HepG2 (cell line): ENCODE measurements around the gene ZNF101. TPM values are rescaled to one million over a fixed set of nuclear protein-coding genes. Genes with fewer than 3 reads are reported as not detected.

Experiments used
- EHMT2 ChIP-seq: fragments of 200-600 bp; sonication (generic); IDR thresholded peaks from 2 replicates; pipeline ENCODE4 v1.7.0; 2017; ENCODE audit warnings: antibody characterized with exemption, low read depth, low read length, borderline replicate concordance
- HMG20B ChIP-seq: conservative IDR thresholded peaks from 2 replicates; pipeline ENCODE4 v1.6.1; 2016; ENCODE audit warnings: missing genetic modification reagents, missing compliant biosample characterization
- JDP2 ChIP-seq: sonication (generic); formaldehyde crosslinking; IDR thresholded peaks from 2 replicates; pipeline ENCODE4 v1.8.1; 2022; ENCODE audit warnings: missing genetic modification reagents, borderline replicate concordance
- PHF20 ChIP-seq: sonication (generic); formaldehyde crosslinking; IDR thresholded peaks from 2 replicates; pipeline ENCODE4 v1.5.0; 2020; ENCODE audit warnings: mild to moderate bottlenecking, missing genetic modification reagents
- POLR2AphosphoS2 ChIP-seq: IDR thresholded peaks from 2 replicates; pipeline ENCODE4 v1.6.1; 2011; ENCODE audit warnings: low read depth, low read length, improper control_type of control experiment
- TP53 ChIP-seq: sonication (generic); formaldehyde crosslinking; conservative IDR thresholded peaks from 2 replicates; pipeline ENCODE4 v1.4.0; 2020; ENCODE audit warnings: missing genetic modification reagents
- U2AF1 ChIP-seq: fragments of 200-400 bp; formaldehyde crosslinking; optimal IDR thresholded peaks from 2 replicates; pipeline ENCODE3; 2017; ENCODE audit warnings: mild to moderate bottlenecking, low read depth, low read length
- YY1 ChIP-seq: IDR thresholded peaks from 2 replicates; pipeline ENCODE4 v1.6.1; 2011; ENCODE audit warnings: low read length, low read depth, moderate library complexity, mild to moderate bottlenecking; ENCODE audit not compliant: insufficient read depth, insufficient replicate concordance
- ZNF20 ChIP-seq: sonication (generic); formaldehyde crosslinking; IDR thresholded peaks from 2 replicates; pipeline ENCODE4 v1.4.0; 2020; ENCODE audit warnings: mild to moderate bottlenecking, moderate library complexity, missing genetic modification reagents
- ZNF205 ChIP-seq: IDR thresholded peaks from 2 replicates; pipeline ENCODE4 v1.6.1; 2018; ENCODE audit warnings: missing biosample characterization, missing genetic modification reagents
- ZNF260 ChIP-seq: sonication (generic); formaldehyde crosslinking; IDR thresholded peaks from 2 replicates; pipeline ENCODE4 v1.4.0; 2020; ENCODE audit warnings: missing genetic modification reagents, low read depth, mild to moderate bottlenecking, borderline replicate concordance
- ZNF331 ChIP-seq: sonication (generic); formaldehyde crosslinking; IDR thresholded peaks from 2 replicates; pipeline ENCODE4 v1.4.0; 2020; ENCODE audit warnings: missing genetic modification reagents
- ZNF343 ChIP-seq: sonication (generic); formaldehyde crosslinking; IDR thresholded peaks from 2 replicates; pipeline ENCODE4 v1.4.0; 2020; ENCODE audit warnings: mild to moderate bottlenecking, missing genetic modification reagents
- ZNF607 ChIP-seq: sonication (generic); formaldehyde crosslinking; IDR thresholded peaks from 2 replicates; pipeline ENCODE4 v1.5.1; 2020; ENCODE audit warnings: missing genetic modification reagents, mild to moderate bottlenecking, borderline replicate concordance
- ZNF749 ChIP-seq: sonication (generic); formaldehyde crosslinking; IDR thresholded peaks from 2 replicates; pipeline ENCODE4 v1.8.0; 2022; ENCODE audit warnings: mild to moderate bottlenecking, missing genetic modification reagents, moderate library complexity, borderline replicate concordance
- ZNF776 ChIP-seq: sonication (generic); formaldehyde crosslinking; IDR thresholded peaks from 2 replicates; pipeline ENCODE4 v1.4.0; 2020; ENCODE audit warnings: mild to moderate bottlenecking, missing genetic modification reagents
- ZNF839 ChIP-seq: sonication (generic); formaldehyde crosslinking; IDR thresholded peaks from 2 replicates; pipeline ENCODE4 v1.4.0; 2020; ENCODE audit warnings: missing genetic modification reagents, mild to moderate bottlenecking, borderline replicate concordance
- ZNF850 ChIP-seq: sonication (generic); formaldehyde crosslinking; conservative IDR thresholded peaks from 2 replicates; pipeline ENCODE4 v1.9.0; 2021; ENCODE audit warnings: mild to moderate bottlenecking, missing genetic modification reagents
- ZSCAN31 ChIP-seq: sonication (generic); formaldehyde crosslinking; IDR thresholded peaks from 2 replicates; pipeline ENCODE4 v1.5.0; 2020; ENCODE audit warnings: low read depth, mild to moderate bottlenecking, missing genetic modification reagents
- polyA plus RNA-seq, 8 experiments: library from polyadenylated mRNA; depleted of rRNA in 3 of 8; stranded (reverse) in 7 of 8; unstranded in 1 of 8; fragments of >200 nt; fragmentation: Illumina TruSeq in 4 of 8; extraction: Trizol in 4 of 8; gene quantifications; 2 replicates each; pipeline versions ENCODE4 v1.2.1 to v1.2.3, GENCODE V29; 2011 to 2016; ENCODE audit warnings: low read depth in 4 of 8, missing spikeins in 1 of 8, mixed read lengths in 1 of 8; ENCODE audit not compliant: insufficient read depth in 1 of 8
- total RNA-seq, 5 experiments: library from RNA; depleted of rRNA; stranded (reverse); fragments of >200 nt; fragmentation: Illumina TruSeq; extraction: Trizol; gene quantifications; 2 replicates each; pipeline ENCODE4 v1.2.3, GENCODE V29; 2016; ENCODE audit warnings: low read depth in 1 of 5
- TF ChIP-seq, protein P1 (sequence below): sonication (generic); formaldehyde crosslinking; IDR thresholded peaks from 2 replicates; pipeline ENCODE4 v1.4.0; 2020; ENCODE audit warnings: mild to moderate bottlenecking, missing genetic modification reagents, borderline replicate concordance
- TF ChIP-seq, protein P2 (sequence below): IDR thresholded peaks from 2 replicates; pipeline ENCODE4 v1.6.1; 2018; ENCODE audit warnings: missing genetic modification reagents, mild to moderate bottlenecking, missing compliant biosample characterization
- TF ChIP-seq, protein P3 (sequence below): sonication (generic); formaldehyde crosslinking; IDR thresholded peaks from 2 replicates; pipeline ENCODE4 v1.5.1; 2020; ENCODE audit warnings: mild to moderate bottlenecking, missing genetic modification reagents, moderate library complexity

Gene ZNF101
- total and polyA plus RNA-seq, 2 of the 13 experiments (the other 11 are each of a cell fraction or from before 2014, with no cell fraction given) = 12.9 to 28.9 TPM

DNA sequence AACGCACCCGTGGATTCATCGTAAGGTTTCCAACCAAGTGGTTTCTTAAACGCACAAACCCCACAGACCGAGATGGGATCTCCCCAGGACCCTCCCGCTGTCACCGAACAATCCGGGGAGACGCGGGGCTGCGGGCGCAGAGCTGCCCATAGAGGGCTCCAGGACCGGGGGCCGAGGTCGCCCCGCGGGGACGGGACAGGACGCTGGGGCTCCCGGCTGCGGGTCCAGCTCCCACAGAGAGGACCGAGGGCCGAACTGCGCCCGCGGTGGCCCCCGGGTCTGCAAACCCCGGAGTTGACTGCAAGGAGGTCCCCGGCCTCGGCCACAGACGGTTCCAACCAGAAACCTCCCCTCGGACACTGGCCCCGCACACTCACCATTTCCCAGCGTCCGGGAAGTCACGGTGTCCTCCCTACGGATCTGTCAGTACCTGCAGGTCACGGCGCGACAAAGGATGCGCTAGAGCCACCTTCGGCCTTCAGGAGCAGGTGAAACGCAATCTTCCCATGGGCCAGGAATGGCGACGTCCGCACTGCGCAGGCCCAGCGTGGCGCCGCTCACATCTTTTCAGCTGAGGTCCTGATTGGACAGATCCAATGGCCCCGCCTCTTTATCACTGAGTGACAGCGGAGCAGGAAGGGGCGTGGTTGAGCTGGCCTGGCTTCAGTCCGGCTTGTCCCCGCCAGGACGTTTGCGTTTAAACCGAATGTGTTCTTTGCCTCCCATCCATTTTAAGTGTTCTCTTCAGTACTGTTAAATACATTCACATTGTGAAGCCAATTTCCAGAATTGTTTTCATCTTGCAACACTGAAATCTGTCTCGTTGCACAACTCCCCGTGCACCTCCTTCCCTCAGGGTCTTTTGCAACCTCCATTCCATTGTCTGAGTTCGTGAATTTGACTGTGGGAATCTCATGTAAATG, 64.2 kb downstream of the ZNF101 start, which contains the start of gene ZNF14 (continued):
- TF ChIP-seq, protein P1, sequence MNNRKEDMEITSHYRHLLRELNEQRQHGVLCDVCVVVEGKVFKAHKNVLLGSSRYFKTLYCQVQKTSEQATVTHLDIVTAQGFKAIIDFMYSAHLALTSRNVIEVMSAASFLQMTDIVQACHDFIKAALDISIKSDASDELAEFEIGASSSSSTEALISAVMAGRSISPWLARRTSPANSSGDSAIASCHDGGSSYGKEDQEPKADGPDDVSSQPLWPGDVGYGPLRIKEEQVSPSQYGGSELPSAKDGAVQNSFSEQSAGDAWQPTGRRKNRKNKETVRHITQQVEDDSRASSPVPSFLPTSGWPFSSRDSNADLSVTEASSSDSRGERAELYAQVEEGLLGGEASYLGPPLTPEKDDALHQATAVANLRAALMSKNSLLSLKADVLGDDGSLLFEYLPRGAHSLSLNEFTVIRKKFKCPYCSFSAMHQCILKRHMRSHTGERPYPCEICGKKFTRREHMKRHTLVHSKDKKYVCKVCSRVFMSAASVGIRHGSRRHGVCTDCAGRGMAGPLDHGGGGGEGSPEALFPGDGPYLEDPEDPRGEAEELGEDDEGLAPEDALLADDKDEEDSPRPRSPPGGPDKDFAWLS (CRISPR knock-in tag) = no peak
- TF ChIP-seq POLR2AphosphoS2 (no peak), ZNF260 (CRISPR knock-in tag) (no peak), PHF20 (CRISPR knock-in tag) (peak; percentile 72), ZNF20 (CRISPR knock-in tag) (no peak), U2AF1 (no peak), ZNF850 (CRISPR knock-in tag) (no peak), EHMT2 (0 out of 2 replicates have a peak, but pooled peaks have one; percentile 26), ZSCAN31 (CRISPR knock-in tag) (0 out of 2 replicates have a peak, but pooled peaks have one; percentile 41), YY1 (peak; percentile 87), TP53 (CRISPR knock-in tag) (no peak), ZNF749 (CRISPR knock-in tag) (0 out of 2 replicates have a peak, but pooled peaks have one; percentile 38), HMG20B (CRISPR knock-in tag) (no peak), ZNF776 (CRISPR knock-in tag) (no peak), ZNF331 (CRISPR knock-in tag) (0 out of 2 replicates have a peak, but pooled peaks have one; percentile 26), ZNF839 (CRISPR knock-in tag) (0 out of 2 replicates have a peak, but pooled peaks have one; percentile 57), ZNF343 (CRISPR knock-in tag) (no peak), ZNF607 (CRISPR knock-in tag) (no peak), ZNF205 (CRISPR knock-in tag) (0 out of 2 replicates have a peak, but pooled peaks have one; percentile 19), JDP2 (CRISPR knock-in tag) (no peak; the same call in 1 of the 2 replicates)
- TF ChIP-seq, protein P2, sequence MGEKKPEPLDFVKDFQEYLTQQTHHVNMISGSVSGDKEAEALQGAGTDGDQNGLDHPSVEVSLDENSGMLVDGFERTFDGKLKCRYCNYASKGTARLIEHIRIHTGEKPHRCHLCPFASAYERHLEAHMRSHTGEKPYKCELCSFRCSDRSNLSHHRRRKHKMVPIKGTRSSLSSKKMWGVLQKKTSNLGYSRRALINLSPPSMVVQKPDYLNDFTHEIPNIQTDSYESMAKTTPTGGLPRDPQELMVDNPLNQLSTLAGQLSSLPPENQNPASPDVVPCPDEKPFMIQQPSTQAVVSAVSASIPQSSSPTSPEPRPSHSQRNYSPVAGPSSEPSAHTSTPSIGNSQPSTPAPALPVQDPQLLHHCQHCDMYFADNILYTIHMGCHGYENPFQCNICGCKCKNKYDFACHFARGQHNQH (CRISPR knock-in tag) = no peak; the same call in 1 of the 2 replicates
- TF ChIP-seq, protein P3, sequence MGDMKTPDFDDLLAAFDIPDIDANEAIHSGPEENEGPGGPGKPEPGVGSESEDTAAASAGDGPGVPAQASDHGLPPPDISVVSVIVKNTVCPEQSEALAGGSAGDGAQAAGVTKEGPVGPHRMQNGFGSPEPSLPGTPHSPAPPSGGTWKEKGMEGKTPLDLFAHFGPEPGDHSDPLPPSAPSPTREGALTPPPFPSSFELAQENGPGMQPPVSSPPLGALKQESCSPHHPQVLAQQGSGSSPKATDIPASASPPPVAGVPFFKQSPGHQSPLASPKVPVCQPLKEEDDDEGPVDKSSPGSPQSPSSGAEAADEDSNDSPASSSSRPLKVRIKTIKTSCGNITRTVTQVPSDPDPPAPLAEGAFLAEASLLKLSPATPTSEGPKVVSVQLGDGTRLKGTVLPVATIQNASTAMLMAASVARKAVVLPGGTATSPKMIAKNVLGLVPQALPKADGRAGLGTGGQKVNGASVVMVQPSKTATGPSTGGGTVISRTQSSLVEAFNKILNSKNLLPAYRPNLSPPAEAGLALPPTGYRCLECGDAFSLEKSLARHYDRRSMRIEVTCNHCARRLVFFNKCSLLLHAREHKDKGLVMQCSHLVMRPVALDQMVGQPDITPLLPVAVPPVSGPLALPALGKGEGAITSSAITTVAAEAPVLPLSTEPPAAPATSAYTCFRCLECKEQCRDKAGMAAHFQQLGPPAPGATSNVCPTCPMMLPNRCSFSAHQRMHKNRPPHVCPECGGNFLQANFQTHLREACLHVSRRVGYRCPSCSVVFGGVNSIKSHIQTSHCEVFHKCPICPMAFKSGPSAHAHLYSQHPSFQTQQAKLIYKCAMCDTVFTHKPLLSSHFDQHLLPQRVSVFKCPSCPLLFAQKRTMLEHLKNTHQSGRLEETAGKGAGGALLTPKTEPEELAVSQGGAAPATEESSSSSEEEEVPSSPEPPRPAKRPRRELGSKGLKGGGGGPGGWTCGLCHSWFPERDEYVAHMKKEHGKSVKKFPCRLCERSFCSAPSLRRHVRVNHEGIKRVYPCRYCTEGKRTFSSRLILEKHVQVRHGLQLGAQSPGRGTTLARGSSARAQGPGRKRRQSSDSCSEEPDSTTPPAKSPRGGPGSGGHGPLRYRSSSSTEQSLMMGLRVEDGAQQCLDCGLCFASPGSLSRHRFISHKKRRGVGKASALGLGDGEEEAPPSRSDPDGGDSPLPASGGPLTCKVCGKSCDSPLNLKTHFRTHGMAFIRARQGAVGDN = peak; percentile 88
